GM19351 (cell line): ENCODE results near the gene DPYSL3.

Experiments used
- ATAC-seq: cut with Tn5 transposase; IDR thresholded peaks from one replicate; pipeline ENCODE4 v1.9.1; 2021; ENCODE audit warnings: mild to moderate bottlenecking, moderate library complexity; ENCODE audit not compliant: unreplicated experiment

The DPYSL3 gene

DNA sequence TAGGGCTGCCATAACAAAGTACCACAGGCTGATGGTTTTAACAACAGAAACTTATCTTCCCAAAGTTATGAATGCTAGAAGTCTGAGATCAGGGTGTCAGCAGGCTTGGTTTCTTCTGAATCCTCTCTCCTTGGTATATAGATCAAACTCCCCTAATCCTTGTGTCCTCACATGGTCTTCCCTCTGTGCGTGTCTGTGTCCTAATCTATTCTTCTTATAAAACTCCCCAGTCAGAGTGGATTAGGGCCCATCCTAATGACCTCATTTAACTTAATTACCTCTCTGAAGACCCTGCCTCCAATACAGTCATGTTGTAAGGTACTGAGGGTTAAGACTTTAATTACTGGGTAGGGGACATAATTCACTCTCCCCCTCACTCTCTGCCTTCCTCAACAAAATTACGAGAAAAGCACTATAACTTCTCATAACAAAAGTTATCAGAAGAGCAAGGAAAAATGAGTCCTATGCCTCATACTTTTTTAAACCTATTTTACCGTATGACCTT lies 68.6 kb downstream of the DPYSL3 start:
- ATAC-seq = no peak

DNA sequence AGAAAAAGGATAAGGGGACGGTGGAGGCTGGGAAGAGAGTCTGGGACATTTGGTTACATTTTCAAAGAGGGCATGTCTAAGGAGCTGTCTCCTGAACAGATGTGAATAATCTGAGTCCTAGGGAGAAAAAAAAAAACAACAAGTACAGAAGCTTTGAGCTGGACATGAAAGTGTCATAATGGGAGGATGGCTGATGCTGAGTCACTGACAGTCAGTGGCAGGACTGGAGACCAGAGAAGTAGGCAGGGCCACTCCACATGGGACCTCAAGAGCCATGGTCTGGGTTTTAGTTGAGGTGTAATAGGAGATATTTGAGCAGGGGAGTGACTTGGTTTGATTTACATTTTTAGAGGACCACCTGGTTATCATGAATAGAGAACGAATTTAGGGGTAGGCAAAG lies 70.6 kb downstream of the DPYSL3 start:
- no peak for ATAC-seq

DNA sequence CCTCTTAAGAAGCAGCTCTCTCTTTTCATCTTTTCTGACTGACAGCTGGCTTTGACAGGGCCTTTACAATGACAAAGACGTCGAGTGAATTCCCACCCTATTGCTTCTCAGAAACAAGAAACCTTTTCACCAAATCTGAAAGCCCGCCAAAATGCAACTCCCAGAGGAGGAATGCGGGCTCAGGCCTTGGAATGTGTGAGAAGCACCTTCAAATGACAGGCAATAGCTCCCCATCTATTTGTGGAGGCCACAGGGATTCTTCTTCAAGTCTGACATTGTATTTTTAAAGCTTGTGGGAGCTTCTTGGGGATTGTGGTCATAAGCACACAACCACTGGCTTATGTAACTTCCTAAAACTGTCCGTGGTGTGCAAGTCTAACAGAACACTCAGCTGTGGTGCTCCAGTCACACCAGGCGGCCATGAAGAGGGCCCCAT lies 72.7 kb downstream of the DPYSL3 start:
- peak; percentile 3 for ATAC-seq

DNA sequence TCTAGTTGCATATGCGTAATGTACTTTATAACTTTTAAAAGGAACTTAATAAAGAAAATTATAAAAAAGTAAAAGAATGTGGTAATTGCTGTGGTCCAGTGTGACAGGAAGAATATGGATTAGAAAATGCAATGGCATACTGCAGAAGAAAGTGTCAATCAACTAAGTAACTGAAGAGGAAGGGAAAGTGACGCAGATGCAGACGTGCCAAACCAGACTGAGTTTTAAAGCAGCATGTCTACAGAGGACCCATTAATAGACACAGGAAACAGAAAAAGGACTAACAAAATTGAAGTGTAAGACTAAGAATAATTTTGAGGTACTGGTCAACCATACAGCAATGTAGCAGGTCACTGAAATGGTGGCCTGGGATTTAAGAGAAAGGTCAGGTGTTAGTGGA lies 73.3 kb downstream of the DPYSL3 start:
- ATAC-seq = peak; percentile 90

DNA sequence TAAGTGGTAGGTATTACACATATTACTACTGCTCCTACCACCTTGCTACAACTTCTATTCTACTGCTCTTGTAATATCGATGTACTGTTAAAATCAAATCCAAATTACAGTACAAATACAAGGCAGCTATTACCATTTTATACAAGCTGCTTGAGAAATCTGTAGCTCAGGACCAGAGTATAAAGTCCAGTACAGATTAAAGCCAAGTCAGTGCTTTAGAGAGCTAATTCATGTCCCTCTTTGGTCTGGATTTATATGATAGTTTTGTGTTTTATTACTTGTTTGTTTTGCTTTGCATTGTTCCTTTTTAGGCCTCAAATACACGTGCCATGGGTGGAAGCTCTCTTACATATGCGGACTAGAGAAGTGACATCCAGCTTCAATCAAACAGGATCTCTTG lies 75.8 kb downstream of the DPYSL3 start:
- ATAC-seq = no peak

DNA sequence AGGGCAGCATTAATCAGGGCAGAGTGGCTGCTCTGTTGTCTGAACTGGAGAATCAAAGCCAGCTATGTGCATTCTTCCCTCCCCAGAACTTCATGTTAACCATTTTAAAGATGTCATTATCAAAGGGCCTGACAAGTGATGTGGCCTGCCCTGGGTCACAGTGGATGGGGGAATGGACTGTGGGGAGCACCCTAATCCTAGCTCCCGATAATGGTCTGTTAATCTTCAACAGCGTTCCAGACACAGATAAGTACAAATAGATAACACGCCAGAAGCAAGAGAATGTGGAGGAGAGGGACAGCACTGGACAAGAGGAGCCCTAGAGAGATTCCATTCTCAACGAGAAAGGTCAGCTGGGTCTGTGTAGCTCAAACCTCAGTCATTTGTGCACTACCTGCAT lies 77.5 kb downstream of the DPYSL3 start:
- ATAC-seq = no peak

DNA sequence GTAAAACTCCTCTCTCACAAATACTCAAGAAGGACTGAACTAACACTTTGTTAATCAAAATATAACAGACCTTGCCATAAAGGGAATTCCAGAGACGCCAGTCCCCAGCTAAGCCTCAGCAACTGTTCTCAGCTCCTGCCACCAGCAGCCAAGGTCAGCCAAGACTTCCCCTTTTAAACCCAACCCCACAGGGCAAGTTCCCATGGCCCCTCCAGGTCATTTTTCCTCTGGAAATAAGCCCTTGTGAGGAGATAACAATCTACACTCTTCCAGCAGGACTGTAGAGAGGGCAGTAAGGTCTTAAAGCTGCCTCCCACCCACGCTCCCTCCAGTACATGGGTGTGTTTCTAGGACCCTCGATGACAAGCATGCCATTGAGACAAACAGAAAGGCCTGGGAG lies 78.3 kb downstream of the DPYSL3 start:
- no peak for ATAC-seq

DNA sequence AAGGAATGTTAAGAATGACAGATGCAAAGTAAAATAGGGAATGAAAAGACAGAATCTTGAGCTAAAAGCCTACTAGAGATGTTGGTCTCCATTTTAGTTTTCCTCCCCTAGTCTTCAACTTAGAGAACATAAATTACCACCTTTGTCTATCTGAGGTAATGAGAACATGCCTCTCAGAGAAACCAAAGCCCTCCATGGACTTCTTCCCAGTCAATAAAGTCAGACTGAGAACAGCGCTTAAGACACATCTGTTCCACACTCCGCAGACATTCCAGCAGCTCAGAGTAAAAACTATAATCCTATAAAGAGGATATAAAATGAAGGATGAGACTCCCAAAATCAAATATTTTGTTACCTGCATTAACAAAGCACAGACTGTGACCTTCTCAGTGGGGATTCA lies 79.2 kb downstream of the DPYSL3 start:
- no peak for ATAC-seq

DNA sequence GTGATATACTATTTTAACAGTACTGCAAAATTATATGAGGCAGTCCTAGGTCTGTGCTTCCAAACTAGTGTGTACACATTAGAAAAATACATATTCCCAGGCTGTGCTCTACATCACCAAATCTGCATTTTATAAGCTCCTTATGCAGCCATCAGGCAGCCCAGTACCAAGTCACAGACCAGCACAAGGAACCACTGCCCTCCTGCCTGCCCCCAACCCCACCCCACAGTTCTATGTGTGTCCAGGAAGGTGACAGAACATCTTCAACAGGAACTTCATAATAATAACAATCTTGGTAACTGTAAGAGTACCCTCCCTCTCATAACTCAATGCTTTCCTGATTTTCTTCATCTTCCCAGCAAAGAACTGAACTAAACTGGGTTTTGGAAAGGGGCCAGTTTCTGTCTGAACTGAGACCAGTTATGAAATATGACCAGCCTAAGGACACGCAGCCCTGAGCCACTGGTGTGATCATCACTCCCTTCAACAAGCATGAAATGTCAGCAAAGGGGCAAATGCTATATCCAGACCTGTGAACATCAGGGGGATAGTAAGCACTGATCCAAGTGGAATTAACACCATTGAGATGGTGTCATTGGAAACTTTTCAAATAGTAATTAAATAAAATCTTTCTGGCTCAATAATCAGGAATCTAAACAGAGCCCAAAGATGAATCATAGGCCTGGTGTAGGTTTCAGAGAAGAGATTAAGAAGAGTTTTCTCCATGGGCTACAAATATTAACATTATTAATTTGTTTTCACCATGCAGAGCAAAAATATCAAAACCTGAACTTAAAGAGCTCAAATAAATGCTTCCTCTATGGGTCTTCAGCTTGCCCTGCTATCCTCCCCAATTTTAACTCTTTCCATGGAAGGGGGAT lies 82.1 kb downstream of the DPYSL3 start:
- no peak for ATAC-seq

DNA sequence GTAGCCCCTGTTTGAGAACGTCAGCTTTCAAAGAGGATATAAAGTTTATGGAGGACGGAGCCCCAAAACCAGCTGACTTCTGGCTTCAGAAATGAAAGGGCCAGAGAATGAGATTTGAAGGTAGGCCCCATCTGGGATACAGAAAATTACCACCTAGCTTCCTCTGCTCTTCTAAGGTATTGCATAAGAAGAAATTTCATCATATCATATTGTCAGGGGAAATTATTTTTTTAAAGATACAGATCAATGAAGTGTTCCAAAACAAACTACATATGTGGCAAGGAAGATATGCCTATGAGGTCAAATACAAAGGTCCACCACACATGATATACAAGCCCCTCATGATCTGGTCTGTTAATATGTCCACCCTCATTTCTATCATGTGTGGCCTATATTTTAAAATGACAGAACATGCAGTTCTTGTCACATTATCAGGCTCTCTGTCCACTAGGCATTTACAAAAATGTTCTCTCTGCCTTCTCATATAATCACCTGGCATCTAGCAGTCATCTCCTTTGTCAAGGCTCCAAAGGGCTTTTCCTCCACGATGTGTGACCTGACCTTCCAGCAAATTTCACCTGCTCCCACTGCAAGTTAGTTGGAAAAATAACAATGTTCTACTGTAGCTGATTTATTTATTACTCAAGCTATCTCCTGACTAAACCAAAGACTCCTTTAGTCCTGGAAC lies 83.1 kb downstream of the DPYSL3 start:
- no peak for ATAC-seq

DNA sequence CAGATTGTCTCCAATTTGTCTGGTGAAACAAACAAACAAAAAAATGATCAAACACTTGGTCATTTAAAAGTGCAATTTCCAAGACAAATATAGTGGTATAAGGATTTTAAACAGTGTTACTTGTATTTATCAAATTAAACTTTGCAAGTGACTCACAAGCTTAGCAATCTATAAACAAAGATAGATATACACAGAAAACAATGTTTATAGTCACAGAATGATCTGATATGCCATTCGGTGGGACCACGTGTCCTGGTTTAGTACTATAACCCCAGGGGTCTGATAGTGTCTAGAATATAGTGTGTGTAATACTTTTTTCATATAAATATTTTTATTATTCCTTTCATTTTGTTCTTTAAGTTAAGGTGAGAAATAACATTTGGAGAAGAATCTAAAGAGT lies 91.3 kb downstream of the DPYSL3 start:
- ATAC-seq = no peak

DNA sequence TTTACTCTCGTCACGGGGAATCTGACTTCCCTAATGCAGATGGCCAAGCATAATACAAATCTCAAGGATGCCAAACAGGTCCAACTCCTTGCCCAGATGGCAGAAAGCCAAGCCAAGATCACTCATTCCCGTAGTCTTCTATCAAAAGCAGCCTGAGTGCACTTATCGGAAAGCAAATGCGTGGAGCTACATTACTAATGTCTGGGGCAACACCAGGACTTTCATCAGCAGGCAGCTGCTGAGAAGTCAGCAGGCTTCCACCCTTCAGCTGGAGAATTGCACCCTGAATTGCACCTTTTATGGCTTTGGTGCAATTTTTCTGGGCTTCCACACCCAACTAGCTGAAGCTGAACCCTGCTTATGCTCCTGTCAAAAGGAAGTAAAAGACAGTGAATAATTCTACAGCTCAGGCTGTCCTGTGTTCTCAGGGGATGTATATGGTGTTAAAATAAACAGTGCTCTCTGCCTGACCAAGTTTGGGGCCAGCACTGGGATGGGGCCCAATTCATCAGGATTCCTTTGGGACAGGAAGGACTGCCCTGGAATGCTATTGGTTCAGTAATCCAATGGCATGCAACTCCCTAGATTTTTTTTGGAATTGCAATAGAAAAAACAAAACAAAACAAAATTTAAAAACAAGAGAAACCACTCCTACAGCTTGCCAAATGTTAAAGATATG lies 92.6 kb downstream of the DPYSL3 start:
- no peak for ATAC-seq

DNA sequence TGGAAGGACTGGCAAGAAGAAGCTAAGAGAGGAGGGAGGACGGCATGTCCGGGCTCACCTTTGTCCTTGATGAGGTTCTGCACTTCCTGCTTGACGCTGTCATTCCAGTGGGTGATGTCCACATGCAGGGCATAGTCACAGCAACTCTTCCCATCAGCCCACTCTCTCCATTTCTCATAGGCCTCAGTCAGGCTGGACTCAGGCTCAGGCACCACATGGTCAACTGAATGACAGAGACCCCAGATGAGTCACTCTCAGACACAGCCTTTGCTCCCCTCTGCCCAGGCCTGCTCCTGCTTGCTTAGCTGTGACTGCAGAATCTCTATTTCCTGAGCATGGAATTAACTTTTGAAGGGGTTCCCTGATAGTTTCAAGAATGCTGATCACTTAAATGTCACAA lies 94.2 kb downstream of the DPYSL3 start:
- ATAC-seq = no peak

DNA sequence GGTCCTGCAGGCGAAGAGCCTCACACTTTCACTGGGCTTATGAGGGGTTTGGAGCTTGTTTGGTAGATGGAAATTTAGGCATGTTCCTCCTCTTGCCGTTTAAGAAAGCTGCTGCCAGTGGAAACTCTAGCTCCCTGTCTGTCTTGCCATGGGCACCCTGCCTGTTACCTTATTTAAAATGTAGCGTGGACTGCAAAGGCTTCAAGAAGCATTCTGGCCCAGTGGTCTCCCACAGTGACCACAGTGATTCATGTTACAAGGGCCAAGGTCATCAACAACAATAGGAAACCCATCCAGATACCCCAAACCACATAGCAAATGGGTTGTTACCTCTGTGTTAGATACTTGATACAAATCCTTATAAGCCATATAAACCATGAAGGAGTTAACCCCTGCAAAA lies 96.6 kb downstream of the DPYSL3 start:
- ATAC-seq = no peak

DNA sequence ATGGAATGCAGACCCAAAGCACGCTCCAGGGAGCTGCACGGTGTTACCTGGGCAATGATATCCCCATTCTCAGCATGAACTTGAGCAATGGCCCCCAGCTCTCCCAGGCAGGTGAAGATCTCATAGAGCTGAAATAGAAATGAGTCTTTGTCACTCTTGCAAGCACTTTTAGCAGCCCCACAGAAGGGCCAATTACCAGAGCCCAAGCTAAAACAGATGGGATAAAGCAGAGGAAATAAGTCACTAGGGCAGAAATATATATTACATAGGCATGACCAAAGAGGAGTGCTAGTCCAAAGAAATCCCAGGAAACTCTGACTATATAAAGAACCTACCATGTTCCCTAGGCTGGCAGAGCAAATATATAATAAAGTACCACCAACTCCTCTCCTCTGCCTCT lies 97.3 kb downstream of the DPYSL3 start:
- ATAC-seq = no peak

DNA sequence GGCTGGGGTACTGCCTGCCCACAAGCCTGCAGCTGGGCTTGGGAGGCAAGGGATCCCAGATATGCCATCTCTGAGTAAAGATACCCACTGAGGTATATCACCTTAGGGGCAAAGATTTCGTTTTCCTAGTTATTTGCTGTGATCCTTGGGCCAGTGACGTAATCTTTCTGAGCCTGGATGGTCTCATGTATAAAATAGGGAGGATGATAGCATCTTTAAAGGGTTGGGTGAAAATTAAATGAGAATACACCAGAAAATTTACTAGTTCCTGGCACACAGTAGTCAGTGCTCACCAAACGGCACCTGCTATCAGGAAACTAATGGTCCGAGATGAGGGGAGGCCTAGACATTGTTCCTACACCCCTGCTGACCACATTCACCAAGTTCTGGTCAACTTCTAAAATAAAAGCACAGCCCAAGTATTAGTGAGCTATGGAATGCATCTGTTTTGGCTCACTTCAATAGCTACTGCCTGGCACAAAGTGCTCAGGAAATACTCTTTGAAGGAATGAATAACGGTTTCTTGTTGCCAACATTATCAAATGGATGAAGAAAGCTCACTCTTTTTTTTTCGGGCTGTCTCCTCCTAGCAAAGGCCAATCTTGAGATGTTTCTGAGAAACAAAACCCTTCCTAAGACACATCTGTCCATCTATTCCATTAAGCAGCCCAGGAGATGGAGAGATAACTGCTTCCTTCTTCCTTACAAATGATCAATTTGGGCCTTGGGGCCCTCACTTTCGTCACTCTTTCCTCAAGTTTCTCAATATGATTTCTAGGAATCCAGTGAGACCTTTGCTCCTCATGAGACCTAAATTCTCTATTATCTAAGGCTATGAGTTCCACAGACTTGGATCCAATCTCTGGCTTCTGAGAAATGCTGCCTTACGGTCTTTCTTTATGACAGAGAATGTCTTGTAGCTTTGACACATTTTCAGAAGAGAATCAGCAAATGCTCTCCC lies 98.2 kb downstream of the DPYSL3 start:
- no peak for ATAC-seq

DNA sequence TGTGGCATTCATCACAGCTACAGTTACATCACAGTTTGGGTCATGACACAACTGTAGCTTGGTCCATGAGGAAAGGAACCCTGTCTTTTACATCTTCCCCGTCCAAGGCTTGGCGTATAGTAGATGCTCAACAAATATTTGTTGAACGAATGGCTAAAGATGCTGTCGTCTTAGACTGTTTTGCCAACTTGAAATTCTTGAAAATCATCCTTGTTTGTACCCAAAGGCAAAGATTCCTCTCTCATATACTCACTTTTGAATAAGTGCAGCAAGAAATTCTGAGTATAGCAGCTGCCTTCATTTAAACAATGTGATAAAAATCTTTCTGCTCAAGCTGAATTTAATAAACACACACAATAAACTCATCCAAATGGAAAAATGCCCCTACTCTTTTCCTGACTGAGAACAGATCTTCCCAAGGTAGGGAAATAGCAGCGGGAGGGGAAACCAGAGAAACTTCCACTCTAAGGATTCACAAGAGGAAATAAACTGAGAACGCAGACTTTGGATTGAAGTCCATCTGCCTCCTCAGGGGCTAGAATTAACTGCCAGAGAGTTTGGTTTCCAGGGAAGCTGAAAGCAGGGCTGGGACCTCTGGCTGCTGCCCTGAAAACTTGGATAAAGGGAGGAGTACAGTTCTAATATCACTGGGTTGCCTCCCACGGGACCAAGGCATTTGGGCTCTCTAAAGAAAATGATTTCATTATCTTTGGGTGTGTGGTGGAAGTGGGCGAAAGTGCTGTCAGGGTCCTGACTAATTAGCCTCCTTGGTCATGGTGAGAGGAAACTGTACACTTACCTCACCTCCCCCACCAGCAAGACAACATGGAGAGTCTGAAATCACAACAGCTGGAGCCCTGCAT lies 99.1 kb downstream of the DPYSL3 start:
- ATAC-seq = no peak

DNA sequence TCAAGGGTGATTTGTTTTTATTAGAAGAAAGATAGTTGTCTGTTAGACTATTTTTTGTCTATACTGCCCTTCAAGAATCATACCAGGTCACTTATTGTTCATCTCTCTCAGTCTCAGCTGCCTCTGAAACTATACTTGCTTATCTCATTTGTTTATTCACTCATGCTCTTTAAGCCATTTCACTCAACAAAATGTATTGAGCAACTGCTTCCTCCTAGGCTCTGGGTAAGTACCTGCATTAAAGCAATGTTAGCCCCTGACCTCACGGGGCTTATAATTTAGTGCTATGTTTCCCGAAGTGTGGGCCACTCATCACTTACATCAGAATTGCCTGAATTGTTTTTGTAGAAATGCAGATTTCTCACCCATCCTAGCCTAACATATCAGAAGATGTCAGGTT lies 100.9 kb downstream of the DPYSL3 start:
- ATAC-seq = no peak

DNA sequence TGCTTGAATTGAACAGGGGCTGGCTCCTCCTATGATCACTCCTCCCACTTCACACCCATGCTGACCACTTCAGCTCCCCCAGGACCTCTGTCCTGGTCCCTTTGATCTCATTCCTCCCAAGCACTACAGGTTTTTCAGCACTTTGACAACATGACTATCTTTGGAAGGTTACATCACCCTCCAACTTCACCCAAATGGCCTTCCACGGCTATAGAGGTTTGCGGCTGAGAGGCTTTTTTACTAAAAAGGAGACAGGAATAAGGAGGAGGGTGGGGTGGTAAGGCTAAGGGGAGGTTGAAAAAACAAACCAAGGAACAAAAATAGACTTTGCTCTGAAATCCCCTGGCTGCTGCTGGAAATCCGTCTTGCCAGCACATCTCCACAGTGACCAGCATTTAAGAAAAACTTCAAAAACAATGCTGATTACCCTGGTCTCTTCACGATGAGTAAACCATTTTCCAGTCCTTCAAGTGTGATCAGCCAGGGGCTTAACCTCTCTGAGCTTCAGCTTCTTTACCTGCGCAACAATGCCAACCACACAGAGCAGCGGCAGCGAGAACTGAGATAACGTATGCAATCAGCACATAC lies 102.7 kb downstream of the DPYSL3 start:
- no peak for ATAC-seq
